Natural killer cell (primary cell): Measurements from ENCODE around the gene COL23A1. TPM values are rescaled to one million over a fixed set of nuclear protein-coding genes. Genes with fewer than 3 reads are reported as not detected.

Experiments
- ATAC-seq, 3 donors: fragments of 150-1000 bp in 2 of 3; fragments of 200-7000 bp in 1 of 3; cut with Tn5 transposase; 1 replicate in 1 of 3; 2 replicates in 2 of 3; pipeline ENCODE4 v1.10.0; 2021; ENCODE audit warnings: mild to moderate bottlenecking in 2 of 3, moderate library complexity in 2 of 3
- DNase-seq, 2 donors: peaks; one replicate each; pipeline versions ENCODE4 v3.0.0 to v3.0.0-alpha.2; 2013 to 2021; ENCODE audit warnings: mixed read lengths in 1 of 2
- H3K27ac ChIP-seq: one replicate; pipeline ENCODE4 v1.5.1; 2013; ENCODE audit warnings: mild to moderate bottlenecking, low read length
- H3K27me3 ChIP-seq: one replicate; pipeline ENCODE4 v1.6.1; 2013; ENCODE audit warnings: low read length; ENCODE audit not compliant: control insufficient read depth, insufficient read depth
- H3K36me3 ChIP-seq: one replicate; pipeline ENCODE4 v1.6.1; 2013; ENCODE audit warnings: low read length; ENCODE audit not compliant: control insufficient read depth, insufficient read depth
- H3K4me1 ChIP-seq: one replicate; pipeline ENCODE4 v1.6.1; 2013; ENCODE audit warnings: low read length; ENCODE audit not compliant: control insufficient read depth, insufficient read depth
- H3K4me3 ChIP-seq: one replicate; pipeline ENCODE4 v1.5.1; 2013; ENCODE audit warnings: low read length
- H3K9me3 ChIP-seq: one replicate; pipeline ENCODE4 v1.6.1; 2013; ENCODE audit warnings: low read length; ENCODE audit not compliant: control insufficient read depth, insufficient read depth
- H3K27ac Mint-ChIP-seq, 2 donors: one replicate each; pipeline ENCODE4 v1.8.0; 2022; ENCODE audit warnings: mild to moderate bottlenecking in 2 of 2, mixed read lengths in 2 of 2, moderate library complexity in 1 of 2
- H3K27me3 Mint-ChIP-seq, 2 donors: one replicate each; pipeline ENCODE4 v1.8.0; 2022; ENCODE audit warnings: low read depth in 2 of 2, mixed read lengths in 2 of 2
- H3K36me3 Mint-ChIP-seq: one replicate; pipeline ENCODE4 v1.8.0; 2022; ENCODE audit warnings: mixed read lengths
- H3K4me1 Mint-ChIP-seq, 2 donors: one replicate each; pipeline ENCODE4 v1.8.0; 2022; ENCODE audit warnings: mixed read lengths in 2 of 2
- H3K4me3 Mint-ChIP-seq: one replicate; pipeline ENCODE4 v1.8.0; 2022; ENCODE audit warnings: mild to moderate bottlenecking, moderate library complexity, mixed read lengths
- H3K9me3 Mint-ChIP-seq, 2 donors: one replicate each; pipeline ENCODE4 v1.8.0; 2022; ENCODE audit warnings: mixed read lengths in 2 of 2
- CTCF ChIP-seq: fragments of 200-600 bp; IDR thresholded peaks from one replicate; pipeline ENCODE4 v1.8.0; 2022; ENCODE audit warnings: antibody characterized with exemption
- WGBS: methylation state at CpG from one replicate; pipeline ENCODE4 v1.1.7; 2013; ENCODE audit warnings: missing lambda C conversion rate; ENCODE audit not compliant: insufficient coverage; 5-methylcytosine and 5-hydroxymethylcytosine counted together
- intact Hi-C: fragments of 100-400 bp; cut with micrococcal nuclease; formaldehyde crosslinking; loops from one replicate; pipeline ENCODE4 v1.14.2; 2022
- total RNA-seq, 4 donors: library from RNA; stranded (reverse); fragments of 120-200 nt in 1 of 4; gene quantifications; one replicate each; pipeline versions ENCODE4 v1.2.3 to v1.2.4, GENCODE V29; 2013 to 2022

Gene COL23A1
- total RNA-seq, 3 donors from 2014 or later (not counting 1 experiment from before 2014, with no cell fraction given): 0.15 TPM; not detected in 2

GRCh38 chr5:178483620-178484019 is 106.6 kb downstream of the COL23A1 start:
- no peak overlapping the region for H3K27ac Mint-ChIP-seq
- intact Hi-C loops: no loop called here
- no peak overlapping the region for H3K4me3 Mint-ChIP-seq
- H3K9me3 Mint-ChIP-seq: no peaks in the 10 kb centered on the region
- no peak for TF ChIP-seq CTCF
- H3K4me3 ChIP-seq: no peak overlapping the region
- peaks cover 0 to 17% of the 10 kb centered on the region in 2 donors for H3K27me3 Mint-ChIP-seq
- peak in 1 of 2 donors; percentile 78 for DNase-seq
- no peak overlapping the region for H3K27ac ChIP-seq
- H3K4me1 Mint-ChIP-seq: peaks cover 0 to 5% of the 10 kb centered on the region in 2 donors
- H3K4me1 ChIP-seq: no peaks in the 10 kb centered on the region
- H3K36me3 ChIP-seq: no peaks in the 10 kb centered on the region
- whole genome bisulfite sequencing: 14% methylated on average over 9 of the region's 9 CpGs
- H3K27me3 ChIP-seq: no peaks in the 10 kb centered on the region
- no peaks in the 10 kb centered on the region for H3K36me3 Mint-ChIP-seq
- H3K9me3 ChIP-seq: no peaks in the 10 kb centered on the region
- ATAC-seq: peak in 2 of 3 donors; percentile 66 to 72

- TF ChIP-seq CTCF: no peak
- H3K9me3 ChIP-seq: no peaks in the 10 kb centered on the region
- no peaks in the 10 kb centered on the region for H3K36me3 Mint-ChIP-seq
- DNase-seq: no peak
- intact Hi-C loops: no loop called here
- peaks cover 2% of the 10 kb centered on the region for H3K4me1 ChIP-seq
- no peak overlapping the region for H3K27ac ChIP-seq
- H3K36me3 ChIP-seq: no peaks in the 10 kb centered on the region
- peaks cover 14 to 18% of the 10 kb centered on the region in 2 donors for H3K27me3 Mint-ChIP-seq
- H3K4me3 Mint-ChIP-seq: no peak overlapping the region
- H3K4me1 Mint-ChIP-seq: peaks cover 0 to 5% of the 10 kb centered on the region in 2 donors
- no peak for ATAC-seq
- no peaks in the 10 kb centered on the region for H3K27me3 ChIP-seq
- no peak overlapping the region for H3K27ac Mint-ChIP-seq
- H3K4me3 ChIP-seq: no peak overlapping the region
- H3K9me3 Mint-ChIP-seq: no peaks in the 10 kb centered on the region
- 92% methylated on average over 9 of the region's 9 CpGs for WGBS
These were observed 110.9 kb downstream of the COL23A1 start for GRCh38 chr5:178479261-178479660.

- Mint-ChIP-seq H3K4me1 (peaks cover 0 to under 1% of the 10 kb centered on the region in 2 donors), H3K27me3 (peaks cover 14 to 18% of the 10 kb centered on the region in 2 donors), H3K9me3 (no peaks in the 10 kb centered on the region), H3K27ac (no peak overlapping the region), H3K4me3 (no peak overlapping the region), H3K36me3 (no peaks in the 10 kb centered on the region)
- H3K27me3 ChIP-seq: no peaks in the 10 kb centered on the region
- ATAC-seq (no peak), DNase-seq (no peak)
- no peak for TF ChIP-seq CTCF
- H3K9me3 ChIP-seq: no peaks in the 10 kb centered on the region
- no peaks in the 10 kb centered on the region for H3K36me3 ChIP-seq
- peaks cover 2% of the 10 kb centered on the region for H3K4me1 ChIP-seq
- intact Hi-C loops: no loop called here
- 64% methylated on average over 5 of the region's 5 CpGs for WGBS
- H3K4me3 ChIP-seq: no peak overlapping the region
- H3K27ac ChIP-seq: no peak overlapping the region
These were observed 111.8 kb downstream of the COL23A1 start for GRCh38 chr5:178478370-178478769.

- Histone ChIP-seq H3K27me3 (no peaks in the 10 kb centered on the region), H3K4me1 (peaks cover 2% of the 10 kb centered on the region), H3K9me3 (no peaks in the 10 kb centered on the region), H3K36me3 (no peaks in the 10 kb centered on the region), H3K27ac (no peak overlapping the region), H3K4me3 (no peak overlapping the region)
- Mint-ChIP-seq H3K4me1 (no peaks in the 10 kb centered on the region), H3K4me3 (no peak overlapping the region), H3K27ac (no peak overlapping the region), H3K9me3 (no peaks in the 10 kb centered on the region), H3K36me3 (no peaks in the 10 kb centered on the region), H3K27me3 (peaks cover 14 to 18% of the 10 kb centered on the region in 2 donors)
- WGBS: 89% methylated on average over 8 of the region's 8 CpGs
- DNase-seq (no peak), ATAC-seq (no peak)
- TF ChIP-seq CTCF: no peak
- intact Hi-C loops: no loop called here
These were observed 112.4 kb downstream of the COL23A1 start for GRCh38 chr5:178477802-178478201.
